Sigmoid colon (tissue), 4 donors: Measurements from ENCODE around the gene AHI1.

Experiments
- EP300 ChIP-seq, 4 donors: sonication (generic); formaldehyde crosslinking; IDR thresholded peaks; one replicate each; pipeline ENCODE4 v1.6.1; 2017; ENCODE audit warnings: antibody characterized with exemption in 4 of 4
- POLR2A ChIP-seq, 2 donors: fragments of 450-650 bp; IDR thresholded peaks; one replicate each; pipeline ENCODE4 v1.6.1; 2016; ENCODE audit warnings: antibody characterized with exemption in 2 of 2, mild to moderate bottlenecking in 2 of 2, moderate library complexity in 2 of 2
- POLR2AphosphoS5 ChIP-seq, 4 donors: sonication (generic); formaldehyde crosslinking; IDR thresholded peaks; one replicate each; pipeline ENCODE4 v1.6.1; 2017; ENCODE audit warnings: antibody characterized with exemption in 4 of 4
- TF ChIP-seq, protein P1 (sequence below), 4 experiments: fragments of 450-650 bp in 3 of 4; fragments of 200-600 bp in 1 of 4; IDR thresholded peaks; one replicate each; pipeline ENCODE4 v1.5.1; 2016 to 2019; ENCODE audit warnings: antibody characterized with exemption in 4 of 4, mild to moderate bottlenecking in 3 of 4, moderate library complexity in 2 of 4

DNA sequence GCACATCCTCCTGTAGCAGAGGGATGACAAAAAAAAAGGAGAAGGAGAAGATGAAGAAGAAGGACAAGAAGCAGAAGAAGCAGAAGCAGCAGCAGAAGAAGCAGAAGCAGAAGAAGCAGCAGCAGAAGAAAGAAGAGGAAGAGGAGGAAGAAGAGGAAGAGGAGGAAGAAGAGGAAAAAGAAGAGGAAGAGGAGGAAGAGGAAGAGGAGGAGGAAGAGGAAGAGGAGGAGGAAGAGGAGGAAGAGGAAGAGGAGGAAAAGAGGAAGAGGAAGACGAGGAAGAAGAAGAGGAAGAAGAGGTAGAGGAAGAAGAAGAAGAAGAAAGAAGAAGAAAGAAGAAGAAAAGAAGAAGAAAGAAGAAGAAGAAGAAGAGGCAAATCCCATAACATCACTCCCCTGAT, 35.0 kb upstream of the AHI1 start:
- TF ChIP-seq, protein P1, sequence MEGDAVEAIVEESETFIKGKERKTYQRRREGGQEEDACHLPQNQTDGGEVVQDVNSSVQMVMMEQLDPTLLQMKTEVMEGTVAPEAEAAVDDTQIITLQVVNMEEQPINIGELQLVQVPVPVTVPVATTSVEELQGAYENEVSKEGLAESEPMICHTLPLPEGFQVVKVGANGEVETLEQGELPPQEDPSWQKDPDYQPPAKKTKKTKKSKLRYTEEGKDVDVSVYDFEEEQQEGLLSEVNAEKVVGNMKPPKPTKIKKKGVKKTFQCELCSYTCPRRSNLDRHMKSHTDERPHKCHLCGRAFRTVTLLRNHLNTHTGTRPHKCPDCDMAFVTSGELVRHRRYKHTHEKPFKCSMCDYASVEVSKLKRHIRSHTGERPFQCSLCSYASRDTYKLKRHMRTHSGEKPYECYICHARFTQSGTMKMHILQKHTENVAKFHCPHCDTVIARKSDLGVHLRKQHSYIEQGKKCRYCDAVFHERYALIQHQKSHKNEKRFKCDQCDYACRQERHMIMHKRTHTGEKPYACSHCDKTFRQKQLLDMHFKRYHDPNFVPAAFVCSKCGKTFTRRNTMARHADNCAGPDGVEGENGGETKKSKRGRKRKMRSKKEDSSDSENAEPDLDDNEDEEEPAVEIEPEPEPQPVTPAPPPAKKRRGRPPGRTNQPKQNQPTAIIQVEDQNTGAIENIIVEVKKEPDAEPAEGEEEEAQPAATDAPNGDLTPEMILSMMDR (IDR thresholded peaks at IDR 0.05): no peak
- TF ChIP-seq POLR2AphosphoS5 (IDR thresholded peaks at IDR 0.05): no peak
- no peak for TF ChIP-seq POLR2A (IDR thresholded peaks at IDR 0.05)
- TF ChIP-seq EP300 (IDR thresholded peaks at IDR 0.05): no peak
